Measurements from ENCODE around the gene OR5K4.

The OR5K4 gene

GRCh38 chr3:98350082-98350481, 3.6 kb upstream of the OR5K4 start:
- DNase-seq (ENCODE audit: low spot score): no peak
- TF ChIP-seq, protein P1, sequence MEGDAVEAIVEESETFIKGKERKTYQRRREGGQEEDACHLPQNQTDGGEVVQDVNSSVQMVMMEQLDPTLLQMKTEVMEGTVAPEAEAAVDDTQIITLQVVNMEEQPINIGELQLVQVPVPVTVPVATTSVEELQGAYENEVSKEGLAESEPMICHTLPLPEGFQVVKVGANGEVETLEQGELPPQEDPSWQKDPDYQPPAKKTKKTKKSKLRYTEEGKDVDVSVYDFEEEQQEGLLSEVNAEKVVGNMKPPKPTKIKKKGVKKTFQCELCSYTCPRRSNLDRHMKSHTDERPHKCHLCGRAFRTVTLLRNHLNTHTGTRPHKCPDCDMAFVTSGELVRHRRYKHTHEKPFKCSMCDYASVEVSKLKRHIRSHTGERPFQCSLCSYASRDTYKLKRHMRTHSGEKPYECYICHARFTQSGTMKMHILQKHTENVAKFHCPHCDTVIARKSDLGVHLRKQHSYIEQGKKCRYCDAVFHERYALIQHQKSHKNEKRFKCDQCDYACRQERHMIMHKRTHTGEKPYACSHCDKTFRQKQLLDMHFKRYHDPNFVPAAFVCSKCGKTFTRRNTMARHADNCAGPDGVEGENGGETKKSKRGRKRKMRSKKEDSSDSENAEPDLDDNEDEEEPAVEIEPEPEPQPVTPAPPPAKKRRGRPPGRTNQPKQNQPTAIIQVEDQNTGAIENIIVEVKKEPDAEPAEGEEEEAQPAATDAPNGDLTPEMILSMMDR (IDR thresholded peaks at IDR 0.05; ENCODE audit: extremely low read depth, missing control alignments): no peak

GRCh38 chr3:98359250-98359649, 5.6 kb downstream of the OR5K4 start:
- TF ChIP-seq, protein P1 (IDR thresholded peaks at IDR 0.05; ENCODE audit: extremely low read depth, missing control alignments): no peak
- DNase-seq (ENCODE audit: low spot score): no peak

DNA sequence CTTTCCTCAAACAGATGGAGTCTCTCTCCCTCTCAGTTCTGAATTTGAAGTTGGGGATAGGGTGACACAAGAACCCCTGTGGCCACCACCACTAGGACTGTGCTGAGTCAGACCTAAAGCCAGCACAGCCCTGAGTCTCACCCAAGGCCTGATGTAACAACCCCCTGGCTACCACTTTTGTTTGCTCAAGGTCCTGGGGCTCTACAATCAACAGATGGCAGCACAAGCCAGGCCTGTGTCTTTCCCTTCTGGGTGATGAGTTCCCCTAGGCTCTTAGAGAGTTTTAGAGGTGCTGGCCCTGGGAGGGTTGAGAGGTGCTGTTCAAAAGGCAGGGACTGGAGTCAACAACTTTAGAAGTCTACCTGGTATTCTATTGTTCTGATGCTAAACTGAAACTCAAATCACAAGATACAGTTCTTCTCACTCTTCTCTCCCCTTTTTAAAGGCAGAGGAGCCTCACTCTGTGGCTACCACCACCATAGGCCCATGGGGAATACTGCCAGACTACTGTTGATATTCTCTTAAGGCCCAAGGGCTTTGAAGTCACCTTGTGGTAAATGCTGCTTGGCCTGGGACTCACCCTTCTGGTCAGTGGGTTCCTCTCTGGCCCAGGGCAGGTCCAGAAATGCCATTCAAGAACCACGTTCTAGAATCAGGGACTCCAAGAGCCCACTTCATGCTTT, 6.5 kb downstream of the OR5K4 start:
- TF ChIP-seq, protein P1 (IDR thresholded peaks at IDR 0.05; ENCODE audit: extremely low read depth, missing control alignments): no peak
- no peak for DNase-seq (ENCODE audit: low spot score)

GRCh38 chr3:98360681-98361080, 7.0 kb downstream of the OR5K4 start:
- DNase-seq (ENCODE audit: low spot score): no peak
- TF ChIP-seq, protein P1 (IDR thresholded peaks at IDR 0.05; ENCODE audit: extremely low read depth, missing control alignments): no peak

DNA sequence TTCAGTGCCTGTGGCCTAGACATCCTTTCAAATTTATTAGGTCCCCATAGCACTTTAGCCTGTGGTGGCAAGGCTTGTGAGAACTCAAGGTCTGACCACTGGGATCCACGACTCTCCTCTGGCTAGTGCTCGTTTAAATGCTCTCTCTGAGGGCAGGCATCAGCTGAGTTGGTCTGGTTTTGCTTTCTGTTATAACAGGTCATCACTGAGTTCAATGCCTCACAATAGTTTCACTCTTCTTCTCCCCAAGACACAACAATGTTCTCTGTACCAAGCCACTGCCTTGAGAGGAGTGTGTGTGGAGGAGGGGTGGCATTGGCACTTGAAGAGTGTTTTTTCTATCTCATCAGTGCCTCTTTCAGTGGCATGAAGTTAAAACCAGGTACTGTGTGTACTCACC, 7.6 kb downstream of the OR5K4 start:
- DNase-seq (ENCODE audit: low spot score): no peak
- TF ChIP-seq, protein P1 (IDR thresholded peaks at IDR 0.05; ENCODE audit: extremely low read depth, missing control alignments): no peak

- DNase-seq (ENCODE audit: low spot score): no peak
- TF ChIP-seq, protein P1 (IDR thresholded peaks at IDR 0.05; ENCODE audit: extremely low read depth, missing control alignments): no peak
Observed at GRCh38 chr3:98367464-98368246, 14.0 kb downstream of the OR5K4 start.

GRCh38 chr3:98371186-98371585, 17.5 kb downstream of the OR5K4 start:
- no peak for DNase-seq (ENCODE audit: low spot score)
- TF ChIP-seq, protein P1 (IDR thresholded peaks at IDR 0.05; ENCODE audit: extremely low read depth, missing control alignments): no peak
